HG03571 (cell line): ENCODE results near the gene SH2D4B.
A peak's percentile ranks its signal among the peaks of the same experiment; 100 is the strongest.

Experiments
- ATAC-seq: cut with Tn5 transposase; IDR thresholded peaks from one replicate; pipeline ENCODE4 v1.9.1; 2021; ENCODE audit not compliant: unreplicated experiment

The SH2D4B gene

GRCh38 chr10:80622153-80622552 is 84.5 kb downstream of the SH2D4B start:
- no peak for ATAC-seq

DNA sequence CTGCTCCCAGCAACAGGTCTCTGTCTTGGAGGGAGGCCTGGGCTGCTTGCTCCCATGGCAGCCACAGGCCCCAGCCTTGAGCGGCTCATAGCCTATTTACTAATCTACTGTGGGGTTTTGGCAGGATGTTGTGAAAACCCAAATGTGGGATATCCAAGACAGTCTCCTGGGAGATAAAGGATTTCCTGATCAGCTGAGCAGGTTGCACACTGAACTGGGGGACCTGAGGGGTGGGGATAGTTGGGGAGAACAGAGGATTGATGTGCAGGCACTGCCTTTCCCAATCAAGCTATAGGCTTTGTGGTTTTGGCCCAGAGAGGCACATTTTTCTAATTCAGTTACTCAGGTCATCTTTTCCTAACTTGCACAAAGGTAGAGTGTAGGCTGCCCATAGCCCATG is 92.6 kb downstream of the SH2D4B start:
- ATAC-seq: no peak

DNA sequence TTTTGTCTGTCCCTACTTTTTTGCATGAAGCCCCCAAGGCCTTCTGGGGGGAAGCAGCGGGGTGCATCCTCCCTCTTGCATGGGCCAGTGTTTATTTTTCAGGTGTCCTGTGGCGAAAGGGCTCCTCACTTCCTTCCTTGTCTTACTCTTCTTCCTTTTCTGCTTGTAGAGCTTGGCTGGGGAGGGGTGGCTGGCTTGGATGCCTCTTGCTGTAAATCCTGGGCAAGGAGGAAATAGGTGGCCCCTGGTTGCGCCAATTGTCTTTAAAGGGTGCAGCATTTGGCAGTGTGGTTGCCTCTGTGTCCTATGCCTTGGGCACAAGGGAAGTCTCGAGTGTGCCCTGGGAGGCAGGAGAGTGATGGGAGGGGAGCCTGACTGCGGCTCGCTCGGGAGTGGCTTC is 95.0 kb downstream of the SH2D4B start:
- no peak for ATAC-seq

- ATAC-seq: no peak
These were observed 95.7 kb downstream of the SH2D4B start for GRCh38 chr10:80633383-80633860.

- ATAC-seq: no peak
These were observed 96.2 kb downstream of the SH2D4B start for GRCh38 chr10:80633910-80634309.

GRCh38 chr10:80642661-80643060 is 105.0 kb downstream of the SH2D4B start:
- ATAC-seq: no peak

GRCh38 chr10:80646366-80646765 is 108.7 kb downstream of the SH2D4B start:
- no peak for ATAC-seq

DNA sequence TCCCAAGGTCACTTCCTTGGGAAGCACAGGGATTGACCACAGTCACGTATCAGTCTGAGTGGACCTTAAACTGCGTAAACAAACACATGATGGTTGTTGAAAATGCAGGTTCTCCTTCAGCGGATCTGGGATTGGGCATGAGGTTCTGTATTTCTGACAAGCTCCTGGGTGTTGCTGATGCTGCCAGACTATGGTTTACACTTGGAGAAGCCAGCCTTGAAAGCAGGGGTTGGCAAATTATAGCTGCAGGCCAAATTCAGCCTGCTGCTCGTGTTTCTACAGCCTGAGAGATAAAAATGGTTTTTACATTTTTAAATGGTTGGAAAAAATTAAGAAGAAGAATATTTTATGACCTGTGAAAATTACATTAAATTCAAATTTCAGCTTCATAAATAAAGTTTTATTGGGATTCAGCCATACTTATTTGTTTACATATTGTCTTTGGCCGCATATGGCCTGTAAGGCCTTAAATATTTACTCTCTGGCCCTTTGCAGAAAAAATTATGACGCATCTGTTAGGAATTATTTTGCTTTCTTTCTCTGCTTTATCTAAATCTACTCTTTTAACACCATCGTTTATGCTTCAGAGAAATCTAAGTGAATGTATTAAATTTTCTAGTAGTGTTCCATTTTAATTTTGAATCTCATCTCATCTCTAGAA is 109.6 kb downstream of the SH2D4B start:
- ATAC-seq: no peak

DNA sequence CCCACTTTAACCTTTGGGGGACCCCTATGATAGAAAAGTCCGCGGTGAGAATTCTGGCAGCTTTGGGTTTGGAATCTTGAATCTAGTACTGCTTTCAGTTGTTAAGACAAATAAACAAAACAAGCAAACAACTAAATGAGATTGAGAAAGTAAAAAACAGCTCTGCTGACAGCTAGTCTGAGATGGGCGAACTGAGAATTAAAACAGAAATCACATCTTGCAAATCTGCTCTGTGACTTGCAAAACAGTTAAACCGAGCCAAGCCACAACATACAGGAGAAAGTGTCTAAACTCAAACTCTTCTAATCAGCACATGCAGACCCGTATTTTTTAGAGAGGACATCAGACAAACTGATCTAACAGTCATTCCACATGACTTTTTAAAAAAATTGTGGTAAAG is 110.4 kb downstream of the SH2D4B start:
- no peak for ATAC-seq

GRCh38 chr10:80649183-80649582 is 111.5 kb downstream of the SH2D4B start:
- no peak for ATAC-seq

DNA sequence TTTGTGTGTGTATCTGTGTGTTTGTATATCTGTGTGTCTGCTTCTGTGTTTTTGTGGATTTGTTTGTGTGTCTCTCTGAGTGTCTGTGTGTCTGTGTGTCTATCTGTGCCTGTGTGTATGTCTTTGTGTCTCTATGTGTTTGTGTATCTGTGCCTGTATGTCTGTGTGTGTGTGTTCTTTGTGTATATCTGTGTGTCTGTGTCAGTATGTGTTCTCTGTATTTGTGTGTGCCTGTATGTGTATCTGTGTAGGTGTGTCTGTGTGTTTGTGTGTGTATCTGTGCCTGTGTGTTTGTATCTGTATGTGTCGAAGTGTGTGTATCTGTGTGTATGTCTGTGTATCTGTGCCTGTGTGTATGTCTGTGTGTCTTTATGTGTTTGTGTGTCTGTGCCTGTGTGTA is 118.2 kb downstream of the SH2D4B start:
- ATAC-seq: no peak

DNA sequence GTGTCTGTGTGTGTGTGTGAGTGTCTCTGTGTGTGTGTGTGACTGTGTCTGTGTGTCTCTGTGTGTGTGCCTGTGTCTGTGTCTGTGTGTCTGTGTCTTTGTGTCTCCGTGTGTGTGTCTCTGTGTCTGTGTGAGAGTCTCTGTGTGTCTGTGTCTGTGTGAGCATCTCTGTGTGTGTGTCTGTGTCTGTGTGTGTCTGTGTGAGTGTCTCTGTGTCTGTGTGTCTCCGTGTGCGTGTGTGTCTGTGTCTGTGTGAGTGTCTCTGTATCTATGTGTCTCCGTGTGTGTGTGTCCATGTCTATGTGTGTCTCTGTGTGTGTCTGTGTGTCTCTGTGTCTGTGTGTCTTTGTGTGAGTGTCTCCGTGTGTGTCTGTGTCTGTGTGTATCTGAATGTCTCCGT is 120.4 kb downstream of the SH2D4B start:
- no peak for ATAC-seq

- no peak for ATAC-seq
These were observed 121.6 kb downstream of the SH2D4B start for GRCh38 chr10:80659289-80659688.

GRCh38 chr10:80660266-80660665 is 122.6 kb downstream of the SH2D4B start:
- no peak for ATAC-seq

DNA sequence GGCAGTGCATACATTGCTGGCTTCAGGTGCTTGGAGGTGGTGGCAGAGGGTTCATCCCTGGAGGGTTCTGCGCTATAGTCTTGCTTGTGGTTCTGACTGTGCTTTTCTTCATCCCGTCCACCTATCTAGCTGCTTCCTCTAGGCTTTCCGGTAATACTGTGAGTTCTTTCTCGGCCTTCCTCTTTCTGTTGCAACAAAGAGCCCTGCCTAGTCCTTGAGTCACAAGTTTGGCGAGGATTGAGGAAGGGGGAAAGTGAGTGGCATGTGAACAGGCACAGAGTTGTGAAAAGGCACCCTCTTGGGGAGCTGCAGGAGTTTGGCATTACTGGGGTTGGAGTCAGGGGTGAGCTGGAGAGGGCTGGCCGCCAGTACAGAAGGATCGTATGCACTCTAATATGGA is 123.0 kb downstream of the SH2D4B start:
- ATAC-seq: no peak

GRCh38 chr10:80661526-80661925 is 123.8 kb downstream of the SH2D4B start:
- ATAC-seq: no peak

- peak; percentile 59 for ATAC-seq
These were observed 124.9 kb downstream of the SH2D4B start for GRCh38 chr10:80662429-80663261.

DNA sequence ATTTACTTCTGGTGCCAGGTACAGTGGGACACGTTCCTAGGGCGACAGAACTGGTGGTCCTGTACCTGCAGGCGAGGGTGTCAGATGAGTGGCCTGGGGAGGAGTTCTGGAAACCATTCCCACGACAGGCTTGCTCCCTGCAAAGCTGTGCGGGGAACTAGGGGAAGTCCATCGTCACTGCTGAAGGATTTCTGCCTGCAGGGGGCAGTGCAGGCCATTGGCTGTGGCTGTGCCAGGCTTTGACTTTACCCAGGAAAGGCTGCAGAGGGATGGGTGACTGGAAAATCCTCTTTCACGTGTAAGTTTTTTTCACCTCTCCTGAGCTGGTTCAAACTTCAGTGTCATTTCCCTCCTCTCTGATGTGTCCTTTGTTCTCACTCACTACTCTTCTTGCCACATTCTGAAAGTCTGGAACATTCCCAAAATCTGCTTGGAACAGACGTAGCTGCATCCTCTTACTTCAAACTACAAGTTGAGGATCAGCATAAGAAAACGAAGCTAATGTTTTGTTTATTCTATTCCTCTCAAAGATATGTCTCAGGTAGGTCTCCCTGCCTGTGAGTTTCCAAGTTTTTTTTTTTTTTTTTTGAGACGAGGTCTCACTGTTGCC is 126.5 kb downstream of the SH2D4B start:
- no peak for ATAC-seq

DNA sequence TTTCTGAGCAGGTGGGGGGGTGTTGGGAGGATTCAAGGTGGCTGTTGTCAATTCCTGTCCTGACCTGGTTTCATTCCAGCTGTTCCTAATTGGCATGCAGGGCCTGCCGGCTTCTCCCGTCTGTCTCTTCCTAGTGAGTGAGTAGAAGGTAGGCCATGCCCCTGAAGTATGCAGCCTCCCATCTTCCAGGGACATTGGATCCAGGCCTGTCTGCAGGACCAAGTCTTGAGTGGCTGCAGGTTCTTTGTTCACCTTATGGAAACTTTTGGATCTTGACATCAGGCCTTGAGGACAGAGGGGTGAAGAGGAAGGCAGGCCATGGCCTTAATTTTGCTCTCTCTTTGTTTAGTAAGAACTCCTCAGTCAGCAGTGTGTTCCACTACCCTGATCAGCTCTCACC is 131.8 kb downstream of the SH2D4B start:
- ATAC-seq: no peak

GRCh38 chr10:80670774-80671173 is 133.1 kb downstream of the SH2D4B start:
- ATAC-seq: no peak

DNA sequence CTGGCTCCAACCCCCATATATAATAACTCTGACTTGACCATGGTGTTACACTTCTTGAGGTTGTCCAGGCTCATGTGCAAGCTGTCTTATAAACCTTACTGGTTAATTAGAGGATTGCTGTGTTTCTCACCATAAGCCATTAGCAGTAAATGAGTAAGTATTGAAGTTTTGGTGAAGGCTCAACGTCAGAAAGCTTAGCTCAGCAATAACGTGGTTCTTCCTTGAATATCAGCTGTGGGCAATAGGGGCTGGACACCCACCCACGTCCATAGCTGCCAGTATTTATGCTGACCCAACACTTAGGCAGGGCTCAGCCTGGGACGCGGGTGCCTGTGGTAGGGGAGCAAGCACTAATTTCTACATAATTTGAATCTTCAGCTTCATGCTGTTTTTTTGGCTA is 134.1 kb downstream of the SH2D4B start:
- no peak for ATAC-seq

DNA sequence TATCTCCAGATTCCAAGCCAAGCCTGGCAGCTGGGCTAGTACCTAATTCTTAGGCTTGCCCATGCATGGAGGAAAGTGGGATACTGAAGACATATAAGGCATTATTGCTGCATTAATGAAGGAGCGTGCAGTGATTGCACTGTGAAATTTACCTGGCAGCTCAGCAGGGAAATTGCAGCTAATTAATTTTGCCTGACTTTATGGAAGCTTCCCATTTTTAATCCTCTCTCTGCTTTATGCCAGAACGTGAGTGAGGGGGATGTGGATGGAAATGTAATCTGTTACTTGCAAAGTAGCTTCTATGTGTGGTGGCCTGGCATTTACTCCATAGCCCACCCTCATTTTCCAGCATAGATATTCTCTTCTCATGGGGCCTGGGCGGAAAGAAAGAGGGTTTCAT is 134.9 kb downstream of the SH2D4B start:
- ATAC-seq: no peak
